HCT116 (cell line): ENCODE results near the gene ZFHX2. TPM values are rescaled to one million over a fixed set of nuclear protein-coding genes. Genes with fewer than 3 reads are reported as not detected.
"Not testable (repeated sequence)": the region's sequence is repeated elsewhere in the genome, so short reads cannot be mapped to it uniquely, and the experiment has no call there.

Source experiments
- ATAC-seq: fragments of 200-7000 bp; cut with Tn5 transposase; 2 replicates; pipeline ENCODE4 v1.9.1; 2020; ENCODE audit warnings: mild to moderate bottlenecking, moderate library complexity
- BruUV-seq: library from RNA; stranded (reverse); fragments of 400-500 nt; replicated peaks from 2 replicates; lab custom pipeline; 2021; lab: Mats Ljungman, UMichigan
- CTCF ChIA-PET: fragments of 300-600 bp; sonication (Branson Sonifier 250); formaldehyde crosslinking; loops from one replicate; lab custom pipeline; 2021; ENCODE audit warnings: antibody characterized with exemption; lab: Charles Lee
- POLR2A ChIA-PET: fragments of 300-600, 350-600 bp; sonication (Branson Sonifier 250); formaldehyde crosslinking; loops from one replicate; lab custom pipeline; 2021; ENCODE audit warnings: antibody characterized with exemption; lab: Charles Lee
- RAD21 ChIA-PET, 2 experiments: fragments of 300-600 bp; sonication (Branson Sonifier 250); formaldehyde crosslinking; loops; one replicate each; lab custom pipeline; 2023; ENCODE audit warnings: low total read pairs in 2 of 2; ENCODE audit not compliant: uncharacterized antibody in 2 of 2, unreplicated experiment in 2 of 2, low non-redundant PET in 1 of 2; lab: Charles Lee
- DNase-seq: peaks from one replicate; pipeline ENCODE4 v3.0.0-alpha.2; 2010; ENCODE audit warnings: low read depth, low spot score
- H2AFZ ChIP-seq: fragments of 200-600 bp; shearing (Covaris generic), sonication (generic); 2 replicates; pipeline ENCODE4 v1.6.1; 2017; ENCODE audit warnings: low read depth, mixed run types, mixed read lengths, antibody characterized with exemption, low read length; ENCODE audit not compliant: poor library complexity, severe bottlenecking
- H3K27ac ChIP-seq: 2 replicates; pipeline ENCODE4 v1.5.1; 2012; ENCODE audit warnings: low read depth, low read length
- H3K27me3 ChIP-seq: fragments of 200-600 bp; sonication (generic); 2 replicates; pipeline ENCODE4 v1.6.1; 2016; ENCODE audit warnings: mixed run types, low read length, mixed read lengths; ENCODE audit not compliant: insufficient read depth
- H3K36me3 ChIP-seq, 2 experiments: fragments of 200-500 bp in 1 of 2; fragments of 200-600 bp in 1 of 2; sonication (Bioruptor generic) in 1 of 2; sonication (generic) in 1 of 2; 2 replicates each; pipeline versions ENCODE4 v1.5.1 to v1.6.1; 2014 to 2016; ENCODE audit warnings: low read length in 2 of 2, inconsistent platforms in 1 of 2, mixed read lengths in 1 of 2, mixed run types in 1 of 2; ENCODE audit not compliant: insufficient read depth in 2 of 2, control insufficient read depth in 1 of 2
- H3K4me1 ChIP-seq, 2 experiments: fragments of 200-600 bp in 1 of 2; sonication (generic) in 1 of 2; 2 replicates each; pipeline versions ENCODE4 v1.5.1 to v1.6.1; 2012 to 2017; ENCODE audit warnings: low read length in 2 of 2, inconsistent platforms in 1 of 2, mild to moderate bottlenecking in 1 of 2, mixed read lengths in 1 of 2, mixed run types in 1 of 2, moderate library complexity in 1 of 2; ENCODE audit not compliant: insufficient read depth in 2 of 2, control insufficient read depth in 1 of 2
- H3K4me2 ChIP-seq: fragments of 200-600 bp; sonication (generic); 2 replicates; pipeline ENCODE4 v1.6.1; 2017; ENCODE audit warnings: mixed run types, low read length, mixed read lengths
- H3K4me3 ChIP-seq, 2 experiments: fragments of 200-600 bp in 1 of 2; sonication (generic) in 1 of 2; replicated peaks in 1 of 2; 2 replicates each; pipeline ENCODE4 v1.5.1; 2011 to 2016; ENCODE audit warnings: low read length in 2 of 2, control low read depth in 1 of 2, low read depth in 1 of 2, mild to moderate bottlenecking in 1 of 2, mixed read lengths in 1 of 2, mixed run types in 1 of 2
- H3K79me2 ChIP-seq: fragments of 200-600 bp; sonication (generic); 2 replicates; pipeline ENCODE4 v1.6.1; 2017; ENCODE audit warnings: mild to moderate bottlenecking, mixed run types, low read length, moderate library complexity, mixed read lengths; ENCODE audit not compliant: insufficient read depth
- H3K9ac ChIP-seq: fragments of 200-600 bp; sonication (generic); 2 replicates; pipeline ENCODE4 v1.6.1; 2016; ENCODE audit warnings: low read length, mixed read lengths
- H3K9me2 ChIP-seq: fragments of 200-600 bp; sonication (generic), shearing (Covaris generic); 2 replicates; pipeline ENCODE4 v1.6.1; 2017; ENCODE audit warnings: mixed run types, mild to moderate bottlenecking, moderate library complexity; ENCODE audit not compliant: insufficient read depth
- H3K9me3 ChIP-seq, 2 experiments: fragments of 200-500 bp in 1 of 2; fragments of 200-600 bp in 1 of 2; sonication (Bioruptor generic) in 1 of 2; sonication (generic) in 1 of 2; 2 replicates each; pipeline ENCODE4 v1.6.1; 2014 to 2017; ENCODE audit warnings: low read length in 2 of 2, mixed read lengths in 2 of 2, inconsistent platforms in 1 of 2, low read depth in 1 of 2, mild to moderate bottlenecking in 1 of 2, mixed run types in 1 of 2, moderate library complexity in 1 of 2; ENCODE audit not compliant: control insufficient read depth in 1 of 2, insufficient read depth in 1 of 2
- H4K20me1 ChIP-seq: fragments of 200-600 bp; sonication (generic), shearing (Covaris generic); 2 replicates; pipeline ENCODE4 v1.6.1; 2017; ENCODE audit warnings: mixed run types, mild to moderate bottlenecking, moderate library complexity; ENCODE audit not compliant: insufficient read depth
- CBX3 ChIP-seq: IDR thresholded peaks from 2 replicates; pipeline ENCODE4 v1.6.1; 2012; ENCODE audit warnings: low read depth
- EGR1 ChIP-seq: IDR thresholded peaks from 2 replicates; pipeline ENCODE4 v1.6.1; 2012; ENCODE audit warnings: low read depth
- ELF1 ChIP-seq: IDR thresholded peaks from 2 replicates; pipeline ENCODE4 v1.6.1; 2012; ENCODE audit warnings: low read depth, borderline replicate concordance
- EZH2 ChIP-seq: fragments of 200-600 bp; sonication (generic); IDR thresholded peaks from 2 replicates; pipeline ENCODE4 v1.6.1; 2017; ENCODE audit warnings: antibody characterized with exemption, mixed run types
- EZH2phosphoT487 ChIP-seq: fragments of 200-600 bp; IDR thresholded peaks from 2 replicates; pipeline ENCODE4 v1.6.1; 2018; ENCODE audit warnings: antibody characterized with exemption, borderline replicate concordance
- FOSL1 ChIP-seq: IDR thresholded peaks from 2 replicates; pipeline ENCODE4 v1.6.1; 2012; ENCODE audit warnings: low read depth
- JUND ChIP-seq: IDR thresholded peaks from 2 replicates; pipeline ENCODE4 v1.6.1; 2012
- POLR2AphosphoS5 ChIP-seq: IDR thresholded peaks from 2 replicates; pipeline ENCODE4 v1.6.1; 2011; ENCODE audit warnings: mild to moderate bottlenecking, low read depth, low read length, moderate library complexity
- RAD21 ChIP-seq: IDR thresholded peaks from 2 replicates; pipeline ENCODE4 v1.6.1; 2012; ENCODE audit warnings: low read depth, mild to moderate bottlenecking
- SRF ChIP-seq: IDR thresholded peaks from 2 replicates; pipeline ENCODE4 v1.6.1; 2012; ENCODE audit warnings: low read depth
- TCF7L2 ChIP-seq: IDR thresholded peaks from 2 replicates; pipeline ENCODE4 v1.7.0; 2011; ENCODE audit warnings: borderline replicate concordance, inconsistent platforms; ENCODE audit not compliant: insufficient read depth, insufficient read length; ENCODE audit errors: extremely low read depth
- YY1 ChIP-seq: IDR thresholded peaks from 2 replicates; pipeline ENCODE4 v1.6.1; 2011; ENCODE audit warnings: low read length, low read depth, moderate library complexity, mild to moderate bottlenecking; ENCODE audit not compliant: insufficient replicate concordance; ENCODE audit errors: extremely low read depth
- ZFX ChIP-seq: fragments of 450-650 bp; IDR thresholded peaks from 2 replicates; pipeline ENCODE4 v1.6.1; 2017
- intact Hi-C: fragments of 100-400 bp; cut with micrococcal nuclease; formaldehyde crosslinking; loops from 2 replicates; pipeline ENCODE4 v1.10.0; 2022
- total RNA-seq: library from RNA; stranded (reverse); gene quantifications from one replicate; pipeline ENCODE4 v1.2.1, GENCODE V29; 2021; ENCODE audit not compliant: unreplicated experiment
- TF ChIP-seq, protein P1 (sequence below): IDR thresholded peaks from 2 replicates; pipeline ENCODE4 v1.6.1; 2012
- TF ChIP-seq, protein P2 (sequence below), 3 experiments: fragments of 200-600 bp in 1 of 3; sonication (generic) in 1 of 3; IDR thresholded peaks in 2 of 3; conservative IDR thresholded peaks in 1 of 3; 2 replicates each; pipeline ENCODE4 v1.5.1; 2012 to 2017; ENCODE audit warnings: low read depth in 2 of 3, low read length in 2 of 3, antibody characterized with exemption in 1 of 3, borderline replicate concordance in 1 of 3, control low read depth in 1 of 3, mild to moderate bottlenecking in 1 of 3, mixed read lengths in 1 of 3, mixed run types in 1 of 3, moderate library complexity in 1 of 3; ENCODE audit not compliant: insufficient read depth in 1 of 3

ZFHX2 gene
- total RNA-seq, 1 experiment from 2014 or later, result 3.6 TPM

DNA sequence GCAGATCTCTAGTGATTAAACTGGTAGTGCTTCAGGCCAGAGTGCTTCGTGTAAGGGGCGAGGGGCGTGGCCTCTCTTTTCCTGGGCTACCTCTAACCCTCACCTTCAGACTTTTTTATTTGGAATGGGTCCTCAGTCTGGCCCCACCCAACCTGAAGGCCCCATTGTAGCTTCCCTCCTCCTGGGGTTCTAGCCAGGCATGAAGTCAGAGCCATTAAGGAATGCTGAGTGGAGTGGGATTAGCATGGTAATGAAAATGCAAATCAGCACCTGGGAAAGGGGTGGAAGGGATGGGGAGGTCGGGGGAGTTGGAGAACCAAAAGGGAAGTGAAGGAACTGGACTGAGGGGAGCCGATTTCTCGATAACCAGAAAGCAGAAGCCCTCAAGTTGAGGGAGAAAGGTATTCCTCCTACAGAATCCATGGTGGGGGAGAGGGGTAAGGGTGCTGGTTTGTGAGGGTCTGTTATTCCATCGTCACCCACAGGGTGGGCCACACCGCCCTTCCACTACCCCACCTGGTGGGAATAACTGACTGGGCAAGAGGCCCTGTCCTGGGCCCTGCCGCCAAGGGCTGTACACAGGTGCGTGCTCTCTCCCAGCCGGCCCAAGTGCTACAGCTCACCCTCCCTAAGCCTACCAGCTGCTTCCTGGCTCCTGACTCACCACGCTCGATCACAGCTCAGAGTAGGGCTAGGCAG is 14.1 kb downstream of the ZFHX2 start:
- Histone ChIP-seq H3K9me3 (no peaks in the 10 kb centered on the region), H3K79me2 (no peaks in the 10 kb centered on the region), H4K20me1 (no peaks in the 10 kb centered on the region), H3K4me3 (no peak overlapping the region), H3K9ac (no peak overlapping the region), H3K9me2 (no peaks in the 10 kb centered on the region), H3K4me1 (peaks cover 0 to 9% of the 10 kb centered on the region in 2 experiments; a peak in 2 of 4 replicates), H3K4me2 (no peak overlapping the region), H3K27me3 (no peaks in the 10 kb centered on the region)
- no peak for ATAC-seq
- DNase-seq, result no peak
- no TSS peak for BruUV-seq
- RAD21 ChIA-PET, result interaction anchor here in 1 of 2 experiments (0.7 kb wide), 1 partner anchor 94 kb away, joined by 3 read pairs; no protein-coding TSS in a partner anchor
- POLR2A ChIA-PET, result interaction anchor here (0.6 kb wide), 1 partner anchor 231 kb away, joined by 3 read pairs; the partner anchor contains the start of gene BCL2L2
- intact Hi-C loops, result no loop called here
- TF ChIP-seq SRF (no peak), ZFX (no peak), EGR1 (no peak), ELF1 (no peak), CBX3 (no peak), POLR2AphosphoS5 (no peak), TCF7L2 (no peak), FOSL1 (no peak), RAD21 (no peak), YY1 (no peak), EZH2phosphoT487 (no peak), JUND (no peak), EZH2 (no peak)
- TF ChIP-seq, protein P1, sequence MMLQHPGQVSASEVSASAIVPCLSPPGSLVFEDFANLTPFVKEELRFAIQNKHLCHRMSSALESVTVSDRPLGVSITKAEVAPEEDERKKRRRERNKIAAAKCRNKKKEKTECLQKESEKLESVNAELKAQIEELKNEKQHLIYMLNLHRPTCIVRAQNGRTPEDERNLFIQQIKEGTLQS, result no peak
- TF ChIP-seq, protein P2, sequence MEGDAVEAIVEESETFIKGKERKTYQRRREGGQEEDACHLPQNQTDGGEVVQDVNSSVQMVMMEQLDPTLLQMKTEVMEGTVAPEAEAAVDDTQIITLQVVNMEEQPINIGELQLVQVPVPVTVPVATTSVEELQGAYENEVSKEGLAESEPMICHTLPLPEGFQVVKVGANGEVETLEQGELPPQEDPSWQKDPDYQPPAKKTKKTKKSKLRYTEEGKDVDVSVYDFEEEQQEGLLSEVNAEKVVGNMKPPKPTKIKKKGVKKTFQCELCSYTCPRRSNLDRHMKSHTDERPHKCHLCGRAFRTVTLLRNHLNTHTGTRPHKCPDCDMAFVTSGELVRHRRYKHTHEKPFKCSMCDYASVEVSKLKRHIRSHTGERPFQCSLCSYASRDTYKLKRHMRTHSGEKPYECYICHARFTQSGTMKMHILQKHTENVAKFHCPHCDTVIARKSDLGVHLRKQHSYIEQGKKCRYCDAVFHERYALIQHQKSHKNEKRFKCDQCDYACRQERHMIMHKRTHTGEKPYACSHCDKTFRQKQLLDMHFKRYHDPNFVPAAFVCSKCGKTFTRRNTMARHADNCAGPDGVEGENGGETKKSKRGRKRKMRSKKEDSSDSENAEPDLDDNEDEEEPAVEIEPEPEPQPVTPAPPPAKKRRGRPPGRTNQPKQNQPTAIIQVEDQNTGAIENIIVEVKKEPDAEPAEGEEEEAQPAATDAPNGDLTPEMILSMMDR (IDR thresholded peaks at IDR 0.05 in 2 of 3, conservative IDR thresholded peaks at IDR 0.05 in 1 of 3; ENCODE audit: borderline replicate concordance in 1 of 3, insufficient read depth in 1 of 3, low read depth in 2 of 3, low read length in 2 of 3), result no peak
- TF ChIP-seq, all 23 proteins: peak for 0
- Histone ChIP-seq H3K36me3 (no peaks in the 10 kb centered on the region), H3K27ac (no peak overlapping the region), H2AFZ (no peak overlapping the region)
- CTCF ChIA-PET, result interaction anchor here (2.4 kb wide), 1 partner anchor 22 kb away, joined by 9 read pairs; no protein-coding TSS in a partner anchor

DNA sequence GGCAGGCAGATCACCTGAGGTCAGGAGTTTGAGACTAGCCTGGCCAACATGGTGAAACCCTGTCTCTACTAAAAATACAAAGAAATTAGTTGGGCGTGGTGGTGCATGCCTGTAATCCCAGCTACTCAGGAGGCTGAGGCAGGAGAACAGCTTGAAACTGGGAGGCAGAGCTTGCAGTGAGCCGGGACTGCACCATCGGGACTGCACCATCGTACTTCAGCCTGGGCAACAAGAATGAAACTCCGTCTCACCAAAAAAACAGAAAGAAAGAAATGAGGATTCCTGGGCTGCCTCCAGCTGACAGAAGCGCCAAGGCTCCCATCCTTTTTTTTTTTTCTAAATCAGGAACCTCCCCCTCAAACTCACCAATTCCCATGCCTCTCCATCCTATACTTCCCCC is 14.7 kb downstream of the ZFHX2 start:
- H3K27me3 ChIP-seq, H3K36me3 ChIP-seq, H3K9me2 ChIP-seq, H3K27ac ChIP-seq, intact Hi-C loops, H4K20me1 ChIP-seq, BruUV-seq, H2AFZ ChIP-seq, DNase-seq, H3K79me2 ChIP-seq, H3K4me1 ChIP-seq, H3K9ac ChIP-seq, POLR2A ChIA-PET, H3K9me3 ChIP-seq, H3K4me3 ChIP-seq, H3K4me2 ChIP-seq, ATAC-seq: not testable (repeated sequence)
- CTCF ChIA-PET, result interaction anchor here (1.0 kb wide), 1 partner anchor 59 kb away, joined by 3 read pairs; no protein-coding TSS in a partner anchor
- RAD21 ChIA-PET, result interaction anchor here in 1 of 2 experiments (0.7 kb wide), 1 partner anchor 93 kb away, joined by 3 read pairs; no protein-coding TSS in a partner anchor
